Left lung (tissue), 10 donors: ENCODE results near the gene PXDN. TPM values are rescaled to one million over a fixed set of nuclear protein-coding genes. Genes with fewer than 3 reads are reported as not detected.
A peak's percentile ranks its signal among the peaks of the same experiment; 100 is the strongest.

Experiments
- ATAC-seq: fragments of 200-7000 bp; cut with Tn5 transposase; one replicate; pipeline ENCODE4 v1.9.1; 2020; ENCODE audit warnings: moderate library complexity
- DNase-seq, 4 donors: peaks; one replicate each; pipeline ENCODE4 v3.0.0-alpha.2; 2013 to 2020
- H3K27ac ChIP-seq, 2 donors: fragments of 200-600 bp; sonication (generic) in 1 of 2; one replicate each; pipeline versions ENCODE4 v1.5.0 to v1.8.0; 2020 to 2021
- H3K27me3 ChIP-seq, 2 donors: fragments of 200-600 bp; sonication (generic) in 1 of 2; one replicate each; pipeline versions ENCODE4 v1.5.0 to v1.8.0; 2020 to 2021
- H3K36me3 ChIP-seq, 2 donors: fragments of 200-600 bp; sonication (generic) in 1 of 2; one replicate each; pipeline versions ENCODE4 v1.5.0 to v1.8.0; 2020 to 2021
- H3K4me1 ChIP-seq, 2 donors: fragments of 200-600 bp; one replicate each; pipeline ENCODE4 v1.8.0; 2021
- H3K4me3 ChIP-seq, 2 donors: fragments of 200-600 bp; sonication (generic) in 1 of 2; one replicate each; pipeline versions ENCODE4 v1.5.0 to v1.8.0; 2020 to 2021; ENCODE audit warnings: mild to moderate bottlenecking in 1 of 2
- H3K9me3 ChIP-seq, 2 donors: fragments of 200-600 bp; sonication (generic) in 1 of 2; one replicate each; pipeline versions ENCODE4 v1.5.0 to v1.8.0; 2020 to 2021
- CTCF ChIP-seq, 2 donors: fragments of 200-600 bp; sonication (generic) in 1 of 2; IDR thresholded peaks; one replicate each; pipeline versions ENCODE4 v1.5.0 to v1.8.0; 2021; ENCODE audit warnings: antibody characterized with exemption in 2 of 2
- intact Hi-C, 2 donors: fragments of 100-400 bp; cut with DNase I; formaldehyde crosslinking; loops; one replicate each; pipeline versions ENCODE4 v1.11.2 to v1.14.2; 2022
- polyA plus RNA-seq, 6 donors: library from polyadenylated mRNA; unstranded; fragments of 120-200 nt; gene quantifications; one replicate each; pipeline ENCODE4 v1.2.1, GENCODE V29; 2013; ENCODE audit not compliant: insufficient read length in 6 of 6
- total RNA-seq, 2 donors: library from RNA; stranded (reverse); fragmentation: NEBNext Ultra II Directional; extraction: Animal tissue kit (Norgen Biotek cat#: 25700); gene quantifications; one replicate each; pipeline ENCODE4 v1.2.1, GENCODE V29; 2021
- donor health status: DM: no; HTN: yes; CAD: no.
- donor health status: DM: no; HTN: no; CAD: no.

Gene PXDN
- total and polyA plus RNA-seq, 8 donors, result 44.8 to 215 (median 174) TPM

GRCh38 chr2:1677821-1678165 lies 66.5 kb downstream of the PXDN start:
- Histone ChIP-seq H3K27ac (no peak overlapping the region), H3K9me3 (no peaks in the 10 kb centered on the region), H3K4me1 (no peaks in the 10 kb centered on the region), H3K36me3 (peaks cover 0 to 38% of the 10 kb centered on the region in 2 donors), H3K27me3 (no peaks in the 10 kb centered on the region), H3K4me3 (no peak overlapping the region)
- DNase-seq (peak in 1 of 4 donors; percentile 65), ATAC-seq (no peak)
- intact Hi-C loops, result no loop called here
- no peak for TF ChIP-seq CTCF (IDR thresholded peaks at IDR 0.05)

DNA sequence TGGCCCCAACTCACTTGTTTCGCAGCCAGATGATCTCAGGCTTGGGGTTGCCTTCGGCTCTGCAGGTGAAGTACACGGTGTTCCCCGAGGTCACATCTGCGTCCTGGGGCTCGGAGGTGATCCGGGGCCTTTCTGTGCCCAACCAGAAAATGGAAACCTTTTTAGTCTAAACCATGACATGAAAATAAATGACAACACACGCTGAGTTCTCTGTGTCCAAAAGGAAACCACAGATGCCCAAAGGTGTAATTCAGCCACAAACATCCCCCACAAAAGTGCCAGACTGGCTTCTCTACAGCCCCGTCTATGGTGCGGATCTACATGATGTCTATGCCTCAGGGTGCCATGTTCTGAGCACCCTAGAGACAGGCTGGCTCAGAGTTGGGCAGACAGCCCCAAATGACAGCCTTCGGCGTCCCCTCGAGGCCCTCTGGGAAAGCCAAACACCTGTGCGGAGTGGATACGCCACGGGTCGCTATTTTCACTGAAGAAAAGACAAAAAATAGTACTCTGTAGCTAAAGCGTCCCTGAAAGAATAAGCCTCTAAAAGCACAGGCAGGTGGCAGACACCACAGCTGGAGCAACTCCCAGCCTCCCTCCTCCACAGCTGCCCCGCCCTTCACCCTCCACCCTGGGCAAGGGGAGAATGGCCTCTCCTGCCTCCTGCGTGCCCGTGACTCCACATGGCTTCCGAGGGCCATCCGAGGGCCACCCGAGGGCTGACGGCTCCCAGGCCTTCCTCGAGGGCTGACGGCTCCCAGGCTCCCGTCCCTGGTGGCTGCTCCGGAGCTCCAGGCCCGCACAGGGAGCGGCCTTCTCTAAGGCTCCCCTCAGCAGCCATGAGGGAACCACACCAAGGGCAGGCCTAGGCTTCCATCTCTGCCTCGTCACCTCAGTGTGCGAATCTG lies 67.1 kb downstream of the PXDN start:
- H3K36me3 ChIP-seq, result peaks cover 0 to 45% of the 10 kb centered on the region in 2 donors
- H3K9me3 ChIP-seq, result no peaks in the 10 kb centered on the region
- H3K27ac ChIP-seq, result no peak overlapping the region
- ATAC-seq, result no peak
- no peak overlapping the region for H3K4me3 ChIP-seq
- no peak for TF ChIP-seq CTCF (IDR thresholded peaks at IDR 0.05)
- H3K27me3 ChIP-seq, result no peaks in the 10 kb centered on the region
- H3K4me1 ChIP-seq, result no peaks in the 10 kb centered on the region
- DNase-seq, result no peak
- intact Hi-C loops, result no loop called here

- ATAC-seq (no peak), DNase-seq (no peak)
- Histone ChIP-seq H3K9me3 (no peaks in the 10 kb centered on the region), H3K36me3 (peaks cover 0 to 46% of the 10 kb centered on the region in 2 donors), H3K4me1 (no peaks in the 10 kb centered on the region), H3K4me3 (no peak overlapping the region), H3K27ac (no peak overlapping the region), H3K27me3 (no peaks in the 10 kb centered on the region)
- intact Hi-C loops, result no loop called here
- no peak for TF ChIP-seq CTCF (IDR thresholded peaks at IDR 0.05)
Observed at GRCh38 chr2:1676091-1676912, 68.0 kb downstream of the PXDN start.

- Histone ChIP-seq H3K4me1 (no peaks in the 10 kb centered on the region), H3K4me3 (no peak overlapping the region), H3K9me3 (no peaks in the 10 kb centered on the region), H3K36me3 (peaks cover 0 to 45% of the 10 kb centered on the region in 2 donors), H3K27me3 (no peaks in the 10 kb centered on the region), H3K27ac (no peak overlapping the region)
- ATAC-seq, result peak; percentile 64
- no peak for DNase-seq
- no peak for TF ChIP-seq CTCF (IDR thresholded peaks at IDR 0.05)
- intact Hi-C loops, result no loop called here
Observed at GRCh38 chr2:1675633-1676032, 68.7 kb downstream of the PXDN start.
